Stimulated activated CD4-positive, alpha-beta T cell treated with anti-CD3 and anti-CD28 coated beads, Interleukin-2, amount 100 ng/mL, for 24 hours (primary cell): Measurements from ENCODE around the gene RCC1.
"Not testable (repeated sequence)": the region's sequence is repeated elsewhere in the genome, so short reads cannot be mapped to it uniquely, and the experiment has no call there.

Experiments
- DNase-seq, 2 donors: peaks; one replicate each; pipeline ENCODE4 v3.0.0-alpha.2; 2020

The RCC1 gene

GRCh38 chr1:28512058-28512611 lies 6.3 kb downstream of the RCC1 start:
- DNase-seq, result peak; percentile 33 to 56

GRCh38 chr1:28514445-28514933 lies 8.6 kb downstream of the RCC1 start:
- DNase-seq, result peak; percentile 34 to 49

GRCh38 chr1:28516518-28516956 lies 10.7 kb downstream of the RCC1 start:
- no peak for DNase-seq

- peak; percentile 27 to 29 for DNase-seq
These were observed 11.8 kb downstream of the RCC1 start for GRCh38 chr1:28517649-28517999.

GRCh38 chr1:28518000-28518744 lies 12.3 kb downstream of the RCC1 start:
- peak; percentile 92 to 95 for DNase-seq

DNA sequence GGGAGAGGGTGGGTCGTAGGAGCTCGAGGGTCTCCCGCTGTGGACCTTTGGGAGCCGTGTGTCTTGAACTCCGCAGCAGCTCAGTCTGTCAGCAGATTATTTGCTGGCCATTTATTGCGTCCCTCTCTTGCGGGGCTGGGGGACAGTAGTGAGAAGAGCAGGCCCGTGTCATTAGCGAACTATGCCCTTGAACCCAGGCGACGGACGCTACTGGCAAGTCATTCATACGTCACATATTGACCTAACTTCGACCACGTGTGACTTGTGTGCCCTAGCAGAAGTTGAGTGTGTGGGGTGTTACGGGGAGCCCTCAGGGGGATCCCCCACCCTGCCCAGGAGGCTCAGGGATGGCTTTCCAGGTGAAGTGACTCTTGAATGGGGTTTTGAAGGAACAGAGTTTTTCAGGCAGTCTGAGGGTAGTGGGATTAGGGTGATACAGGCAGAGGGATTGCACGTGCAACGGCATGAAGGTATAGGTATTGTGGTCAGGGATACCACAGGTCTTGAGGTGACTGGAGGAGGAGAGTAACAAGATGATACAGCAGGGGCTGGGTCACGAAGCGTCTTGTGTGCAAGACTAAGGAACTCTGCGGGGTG lies 13.0 kb downstream of the RCC1 start:
- DNase-seq, result peak; percentile 57 to 59

- DNase-seq, result no peak
These were observed 14.3 kb downstream of the RCC1 start for GRCh38 chr1:28519946-28520725.

DNA sequence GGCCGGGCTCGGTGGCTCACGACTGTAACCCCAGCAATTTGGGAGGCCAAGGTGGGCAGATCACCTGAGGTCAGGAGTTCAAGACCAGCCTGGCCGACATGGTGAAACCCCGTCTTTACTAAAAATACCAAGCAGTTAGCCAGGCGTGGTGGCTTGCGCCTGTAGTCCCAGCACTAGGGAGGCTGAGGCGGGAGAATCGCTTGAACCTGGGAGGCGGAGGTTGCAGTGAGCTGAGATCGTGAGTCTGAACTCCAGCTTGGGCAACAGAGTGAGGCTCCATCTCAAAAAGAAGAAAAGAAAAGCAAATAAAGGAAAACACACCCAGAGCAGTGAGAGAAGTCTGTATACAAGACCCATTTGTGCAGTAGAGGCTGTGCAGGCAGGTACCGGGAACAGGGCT lies 15.0 kb downstream of the RCC1 start:
- DNase-seq, result not testable (repeated sequence)

GRCh38 chr1:28521502-28522164 lies 15.8 kb downstream of the RCC1 start:
- DNase-seq, result no peak

GRCh38 chr1:28522537-28522936 lies 16.7 kb downstream of the RCC1 start:
- DNase-seq, result not testable (repeated sequence)

DNA sequence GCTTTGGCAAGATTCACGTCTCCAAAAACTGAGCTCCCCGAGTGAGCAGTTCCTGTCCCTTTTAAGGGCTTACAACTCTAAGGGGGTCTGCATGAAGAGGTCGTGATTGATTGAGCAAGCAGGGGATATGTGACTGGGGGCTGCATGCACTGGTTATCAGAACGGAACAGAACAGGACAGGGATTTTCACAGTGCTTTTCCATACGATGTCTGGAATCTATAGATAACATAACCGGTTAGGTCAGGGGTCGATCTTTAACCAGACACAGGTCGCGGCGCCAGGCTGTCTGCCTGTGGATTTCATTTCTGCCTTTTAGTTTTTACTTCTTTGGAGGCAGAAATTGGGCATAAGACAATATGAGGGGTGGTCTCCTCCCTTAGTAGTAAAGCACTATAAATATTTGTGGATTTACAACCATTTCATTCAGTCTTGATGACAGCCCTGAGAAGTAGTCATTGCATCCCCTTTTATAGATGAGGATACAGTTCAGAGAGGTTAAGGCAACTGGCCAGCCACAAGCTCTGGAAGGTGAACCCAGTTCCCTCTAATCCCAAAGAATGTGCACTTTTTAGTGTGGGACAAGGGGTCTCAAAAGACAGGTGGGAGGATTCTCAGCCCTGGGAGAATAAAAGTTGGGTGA lies 19.3 kb downstream of the RCC1 start:
- not testable (repeated sequence) for DNase-seq

DNA sequence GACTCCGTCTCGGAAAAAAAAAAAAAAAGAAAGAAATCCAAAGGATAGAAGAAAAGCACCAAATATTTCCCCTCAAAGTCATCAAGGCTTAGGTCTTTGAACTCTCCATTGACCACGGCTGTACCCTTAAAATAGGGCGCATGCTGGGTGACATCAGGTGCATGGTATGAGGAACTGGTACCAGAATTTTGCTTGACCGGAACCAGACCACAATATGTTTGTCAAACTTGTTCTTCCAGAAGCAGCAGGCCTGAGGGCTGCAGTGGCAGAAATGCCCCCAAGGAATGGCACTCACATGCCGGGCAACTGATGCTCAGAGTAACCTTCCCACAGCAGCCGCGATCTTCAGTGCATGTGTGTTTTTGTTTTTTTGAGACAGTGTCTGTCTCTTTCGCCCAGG lies 21.0 kb downstream of the RCC1 start:
- DNase-seq, result no peak

DNA sequence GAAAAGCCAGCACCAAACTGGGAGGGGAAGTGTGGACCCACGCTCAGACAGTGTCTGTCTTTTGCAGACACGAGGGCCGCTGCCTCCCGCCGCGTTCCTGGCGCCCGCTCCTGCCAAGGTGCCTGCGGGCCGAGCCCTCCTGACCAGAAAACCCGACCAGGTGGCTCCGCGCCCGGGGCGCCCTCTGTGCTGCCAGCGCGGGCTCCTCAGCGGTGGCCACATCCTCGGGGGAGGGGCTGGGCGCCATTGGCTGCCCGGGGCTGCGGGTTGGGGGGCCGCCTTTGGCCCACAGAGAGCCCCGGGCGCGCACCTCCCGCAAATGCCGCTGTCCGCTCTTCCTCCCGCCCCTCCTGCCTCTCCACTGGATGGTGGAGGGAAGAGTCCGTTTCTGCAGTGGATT lies 24.6 kb downstream of the RCC1 start:
- no peak for DNase-seq

- no peak for DNase-seq
These were observed 28.8 kb downstream of the RCC1 start for GRCh38 chr1:28534671-28535070.

- no peak for DNase-seq
These were observed 29.3 kb downstream of the RCC1 start for GRCh38 chr1:28535180-28535579.

DNA sequence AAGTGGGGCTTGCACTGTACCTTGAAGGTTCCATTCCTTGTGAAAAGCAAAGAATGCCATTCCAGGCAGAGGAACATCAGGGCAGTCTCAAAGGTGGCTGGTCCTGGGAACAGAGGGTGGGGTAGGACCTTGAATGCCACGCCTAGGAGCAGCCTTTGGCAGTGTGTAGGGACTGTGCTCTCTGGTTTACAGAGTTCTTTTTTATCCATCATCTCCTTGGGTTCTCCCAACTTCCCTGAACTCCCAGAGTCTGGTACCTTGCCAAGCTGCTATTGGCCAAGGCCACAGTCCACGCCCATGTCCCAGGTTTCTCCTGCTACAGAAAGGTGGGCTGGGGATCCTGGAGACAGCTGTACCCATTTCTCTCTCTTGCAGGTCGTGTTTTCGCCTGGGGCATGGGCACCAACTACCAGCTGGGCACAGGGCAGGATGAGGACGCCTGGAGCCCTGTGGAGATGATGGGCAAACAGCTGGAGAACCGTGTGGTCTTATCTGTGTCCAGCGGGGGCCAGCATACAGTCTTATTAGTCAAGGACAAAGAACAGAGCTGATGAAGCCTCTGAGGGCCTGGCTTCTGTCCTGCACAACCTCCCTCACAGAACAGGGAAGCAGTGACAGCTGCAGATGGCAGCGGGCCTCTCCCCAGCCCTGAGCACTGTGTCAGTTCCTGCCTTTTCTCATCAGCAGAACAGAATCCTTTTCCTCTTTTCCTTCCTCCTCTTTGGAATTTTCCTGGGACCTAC lies 31.8 kb downstream of the RCC1 start:
- DNase-seq, result no peak

GRCh38 chr1:28538286-28538685 lies 32.4 kb downstream of the RCC1 start:
- no peak for DNase-seq

- no peak for DNase-seq
These were observed 34.8 kb downstream of the RCC1 start for GRCh38 chr1:28540651-28541050.

- not testable (repeated sequence) for DNase-seq
These were observed 35.7 kb downstream of the RCC1 start for GRCh38 chr1:28541414-28542015.

- no peak for DNase-seq
These were observed 39.4 kb downstream of the RCC1 start for GRCh38 chr1:28545246-28545628.

- DNase-seq, result no peak
These were observed 42.5 kb downstream of the RCC1 start for GRCh38 chr1:28548318-28548717.
